HepG2 (cell line): ENCODE measurements around the gene MRM2. TPM values are rescaled to one million over a fixed set of nuclear protein-coding genes. Genes with fewer than 3 reads are reported as not detected.

Experiments used
- ATAC-seq: fragments of 200-7000 bp; cut with Tn5 transposase; 3 replicates; pipeline ENCODE4 v1.9.1; 2020; ENCODE audit warnings: mild to moderate bottlenecking, moderate library complexity
- BruUV-seq: library from RNA; stranded (reverse); fragments of 400-500 nt; replicated peaks from 2 replicates; lab custom pipeline; 2021; lab: Mats Ljungman, UMichigan
- CTCF ChIA-PET: fragments of 300-600 bp; formaldehyde crosslinking; extraction: SDS; loops from one replicate; lab custom pipeline; 2021; ENCODE audit warnings: low total read pairs, inconsistent platforms, low intra/inter-chr PET ratio; lab: Yijun Ruan, JAX
- POLR2A ChIA-PET: fragments of 350-600 bp; sonication (Branson Sonifier 250); formaldehyde crosslinking; loops from one replicate; lab custom pipeline; 2020; ENCODE audit warnings: antibody characterized with exemption, inconsistent platforms; lab: Yijun Ruan, JAX
- DNase-seq: peaks from one replicate; pipeline ENCODE4 v3.0.0-alpha.2; 2015; ENCODE audit warnings: low spot score
- FAIRE-seq: peaks from 3 replicates; lab custom pipeline; 2011; peaks lifted over from hg19 to GRCh38; lab: Jason Lieb, UNC
- H2AFZ ChIP-seq: one replicate; pipeline ENCODE4 v1.6.1; 2011; ENCODE audit warnings: low read length, inconsistent platforms
- H3K27ac ChIP-seq: fragments of 300-600 bp; 3 replicates; pipeline ENCODE4 v1.8.0; 2011; ENCODE audit warnings: mixed run types, mild to moderate bottlenecking, mixed read lengths, low read length, inconsistent platforms; ENCODE audit not compliant: insufficient read depth; ENCODE audit errors: extremely low read length
- H3K27me3 ChIP-seq, 2 experiments: fragments of 200-600 bp in 1 of 2; 2 replicates in 1 of 2; 3 replicates in 1 of 2; pipeline versions ENCODE4 v1.6.0 to v1.8.0; 2011; ENCODE audit warnings: low read length in 2 of 2, mild to moderate bottlenecking in 2 of 2, moderate library complexity in 2 of 2, inconsistent platforms in 1 of 2; ENCODE audit not compliant: insufficient read depth in 2 of 2, control insufficient read depth in 1 of 2
- H3K36me3 ChIP-seq, 2 experiments: fragments of 200-600 bp in 1 of 2; replicated peaks in 1 of 2; 2 replicates in 1 of 2; 3 replicates in 1 of 2; pipeline versions ENCODE4 v1.5.1 to v1.8.0; 2011; ENCODE audit warnings: low read length in 2 of 2, inconsistent platforms in 1 of 2; ENCODE audit not compliant: insufficient read depth in 2 of 2, control insufficient read depth in 1 of 2
- H3K4me1 ChIP-seq: 2 replicates; pipeline ENCODE4 v1.5.1; 2012; ENCODE audit warnings: low read length, inconsistent platforms; ENCODE audit not compliant: insufficient read depth
- H3K4me2 ChIP-seq: 2 replicates; pipeline ENCODE4 v1.6.0; 2011; ENCODE audit warnings: low read depth, low read length, inconsistent platforms
- H3K4me3 ChIP-seq, 3 experiments: fragments of 200-600 bp in 1 of 3; sonication (generic), shearing (Covaris generic) in 1 of 3; replicated peaks in 1 of 3; 2 replicates each; pipeline ENCODE4 v1.5.1; 2011 to 2016; ENCODE audit warnings: low read length in 3 of 3, inconsistent platforms in 2 of 3, low read depth in 2 of 3, mild to moderate bottlenecking in 2 of 3, control low read depth in 1 of 3, mixed read lengths in 1 of 3; ENCODE audit not compliant: insufficient read depth in 1 of 3
- H3K79me2 ChIP-seq: one replicate; pipeline ENCODE4 v1.6.1; 2011; ENCODE audit warnings: low read length, inconsistent platforms; ENCODE audit not compliant: insufficient read depth
- H3K9ac ChIP-seq: 2 replicates; pipeline ENCODE4 v1.6.0; 2011; ENCODE audit warnings: mild to moderate bottlenecking, low read depth, low read length, inconsistent platforms; ENCODE audit not compliant: insufficient read depth
- H3K9me3 ChIP-seq: 2 replicates; pipeline ENCODE4 v1.5.1; 2012; ENCODE audit warnings: mild to moderate bottlenecking, low read length
- H4K20me1 ChIP-seq: 2 replicates; pipeline ENCODE4 v1.6.0; 2011; ENCODE audit warnings: inconsistent platforms, mild to moderate bottlenecking, low read length, moderate library complexity; ENCODE audit not compliant: insufficient read depth
- BORCS8-MEF2B ChIP-seq: sonication (generic); formaldehyde crosslinking; IDR thresholded peaks from 2 replicates; pipeline ENCODE4 v1.8.0; 2022; ENCODE audit warnings: mild to moderate bottlenecking, missing genetic modification reagents
- MAFG ChIP-seq: sonication (generic); formaldehyde crosslinking; IDR thresholded peaks from 2 replicates; pipeline ENCODE4 v1.5.1; 2020; ENCODE audit warnings: mild to moderate bottlenecking, missing genetic modification reagents
- MED1 ChIP-seq: sonication (generic); formaldehyde crosslinking; IDR thresholded peaks from 2 replicates; pipeline ENCODE4 v1.4.0; 2020; ENCODE audit warnings: missing genetic modification reagents
- NFIC ChIP-seq: IDR thresholded peaks from 2 replicates; pipeline ENCODE4 v1.6.1; 2012; ENCODE audit warnings: mild to moderate bottlenecking, low read length, inconsistent platforms
- NPAS2 ChIP-seq: sonication (generic); formaldehyde crosslinking; IDR thresholded peaks from 2 replicates; pipeline ENCODE4 v1.8.0; 2022; ENCODE audit warnings: mild to moderate bottlenecking, missing genetic modification reagents, borderline replicate concordance
- SAFB2 ChIP-seq: sonication (generic); formaldehyde crosslinking; IDR thresholded peaks from 2 replicates; pipeline ENCODE4 v1.5.1; 2020; ENCODE audit warnings: missing genetic modification reagents, low read depth, mild to moderate bottlenecking, borderline replicate concordance
- ZNF503 ChIP-seq: sonication (generic); formaldehyde crosslinking; IDR thresholded peaks from 2 replicates; pipeline ENCODE4 v1.4.0; 2020; ENCODE audit warnings: missing genetic modification reagents
- ZNF629 ChIP-seq: sonication (generic); formaldehyde crosslinking; conservative IDR thresholded peaks from 2 replicates; pipeline ENCODE4 v1.5.0; 2020; ENCODE audit warnings: missing genetic modification reagents
- ZNF644 ChIP-seq: IDR thresholded peaks from 2 replicates; pipeline ENCODE4 v1.6.1; 2016; ENCODE audit warnings: low read depth
- ZNF83 ChIP-seq: sonication (generic); formaldehyde crosslinking; IDR thresholded peaks from 2 replicates; pipeline ENCODE4 v1.4.0; 2020; ENCODE audit warnings: missing genetic modification reagents, mild to moderate bottlenecking, borderline replicate concordance
- WGBS: methylation state at CpG from one replicate; pipeline ENCODE4 v1.1.6; 2017; ENCODE audit warnings: low lambda C conversion rate; 5-methylcytosine and 5-hydroxymethylcytosine counted together
- in situ Hi-C: cut with HindIII; loops from 2 replicates; pipeline ENCODE4 v1.10.0; 2017; ENCODE audit warnings: low pct_unique_long_range_greater_than_20kb; ENCODE audit not compliant: extremely low pct_ligation_motif_present
- intact Hi-C: fragments of 100-400 bp; cut with micrococcal nuclease; formaldehyde crosslinking; loops from one replicate; pipeline ENCODE4 v1.10.0; 2022; ENCODE audit not compliant: unreplicated experiment
- polyA plus RNA-seq, 8 experiments: library from polyadenylated mRNA; depleted of rRNA in 3 of 8; stranded (reverse) in 7 of 8; unstranded in 1 of 8; fragments of >200 nt; fragmentation: Illumina TruSeq in 4 of 8; extraction: Trizol in 4 of 8; gene quantifications; 2 replicates each; pipeline versions ENCODE4 v1.2.1 to v1.2.3, GENCODE V29; 2011 to 2016; ENCODE audit warnings: low read depth in 4 of 8, missing spikeins in 1 of 8, mixed read lengths in 1 of 8; ENCODE audit not compliant: insufficient read depth in 1 of 8
- total RNA-seq, 5 experiments: library from RNA; depleted of rRNA; stranded (reverse); fragments of >200 nt; fragmentation: Illumina TruSeq; extraction: Trizol; gene quantifications; 2 replicates each; pipeline ENCODE4 v1.2.3, GENCODE V29; 2016; ENCODE audit warnings: low read depth in 1 of 5

Gene MRM2
- total and polyA plus RNA-seq, 2 of the 13 experiments (the other 11 are each of a cell fraction or from before 2014, with no cell fraction given) = 13.2 to 34.2 TPM

- TF ChIP-seq MAFG (CRISPR knock-in tag) = no peak
- TF ChIP-seq ZNF629 (CRISPR knock-in tag) = no peak
- no peak for TF ChIP-seq ZNF83 (CRISPR knock-in tag)
- no peak for TF ChIP-seq ZNF644 (CRISPR knock-in tag)
- no peak for TF ChIP-seq ZNF503 (CRISPR knock-in tag)
- no peak for TF ChIP-seq NFIC
- TF ChIP-seq MED1 (CRISPR knock-in tag) = no peak
- TF ChIP-seq SAFB2 = no peak
- no peak for TF ChIP-seq BORCS8-MEF2B
- no peak for TF ChIP-seq NPAS2 (CRISPR knock-in tag)
- no peaks in the 10 kb centered on the region for H4K20me1 ChIP-seq
- ATAC-seq = no peak
These were observed 27.4 kb downstream of the MRM2 start for GRCh38 chr7:2214636-2215035.

More at GRCh38 chr7:2214636-2215035, 27.4 kb downstream of the MRM2 start:
- no peak overlapping the region for H2AFZ ChIP-seq
- no peaks in the 10 kb centered on the region for H3K79me2 ChIP-seq
- H3K4me3 ChIP-seq = no peak overlapping the region
- in situ Hi-C loops = loop anchor here (10.0 to 25.0 kb wide), 2 partner anchors 420 to 627 kb away; no protein-coding TSS in a partner anchor
- no peak overlapping the region for H3K4me2 ChIP-seq
- no peaks in the 10 kb centered on the region for H3K27me3 ChIP-seq
- no peak overlapping the region for H3K27ac ChIP-seq
- intact Hi-C loops = no loop called here
- DNase-seq (no peak), FAIRE-seq (no peak)
- H3K9ac ChIP-seq = no peak overlapping the region
- BruUV-seq = no TSS peak
- over 99% methylated on average over 8 of the region's 9 CpGs for WGBS
- no peaks in the 10 kb centered on the region for H3K4me1 ChIP-seq
- no peaks in the 10 kb centered on the region for H3K9me3 ChIP-seq
- H3K36me3 ChIP-seq = peaks cover 30 to 84% of the 10 kb centered on the region in 2 experiments; a peak in 4 of 5 replicates
- ChIA-PET CTCF (no interaction called here), POLR2A (no interaction called here)
